WI38 (cell line): Measurements from ENCODE around the gene ATPAF1.
"Not testable (repeated sequence)": the region's sequence is repeated elsewhere in the genome, so short reads cannot be mapped to it uniquely, and the experiment has no call there.

Experiments
- H3K4me3 ChIP-seq: 2 replicates; pipeline ENCODE4 v1.5.1; 2011; ENCODE audit warnings: low read depth, mild to moderate bottlenecking, control low read depth, low read length
- CTCF ChIP-seq: IDR thresholded peaks from 2 replicates; pipeline ENCODE4 v1.5.1; 2012; ENCODE audit warnings: low read depth, mild to moderate bottlenecking, control low read depth, low read length

Gene ATPAF1

GRCh38 chr1:46655848-46656247, 12.3 kb downstream of the ATPAF1 start:
- H3K4me3 ChIP-seq: no peak overlapping the region
- no peak for TF ChIP-seq CTCF

DNA sequence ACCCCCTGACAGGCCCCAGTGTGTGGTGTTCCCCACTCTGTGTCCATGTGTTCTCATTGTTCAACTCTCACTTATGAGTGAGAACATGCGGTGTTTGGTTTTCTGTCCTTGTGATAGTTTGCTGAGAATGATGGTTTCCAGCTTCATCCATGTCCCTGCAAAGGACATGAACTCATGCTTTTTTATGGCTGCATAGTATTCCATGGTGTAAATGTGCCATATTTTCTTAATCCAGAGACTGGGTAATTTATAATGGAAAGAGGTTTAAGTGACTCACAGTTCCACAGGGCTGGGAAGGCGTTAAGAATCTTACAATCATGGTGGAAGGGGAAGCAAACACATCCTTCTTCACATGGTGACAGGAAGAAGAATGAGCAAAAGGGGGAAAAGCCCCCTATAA, 13.5 kb downstream of the ATPAF1 start:
- H3K4me3 ChIP-seq: not testable (repeated sequence)

DNA sequence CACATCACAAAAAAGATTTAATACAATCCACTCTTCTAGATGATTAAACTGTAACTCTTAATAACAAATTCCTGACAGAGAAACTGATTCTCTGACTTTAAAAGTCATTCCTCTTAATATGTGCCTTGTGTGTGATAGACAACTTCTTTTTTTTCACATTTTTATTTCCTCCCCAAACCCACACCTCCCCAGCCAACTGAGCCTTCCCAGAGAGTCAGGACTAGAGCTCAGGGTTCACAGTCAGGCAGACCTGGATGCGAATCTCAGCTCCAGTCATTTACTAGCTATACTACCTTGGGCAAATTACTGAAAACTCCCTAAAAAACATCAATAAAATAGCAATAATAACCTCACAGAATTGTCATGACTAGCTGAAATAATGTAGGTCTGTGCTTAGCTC, 14.2 kb downstream of the ATPAF1 start:
- no peak overlapping the region for H3K4me3 ChIP-seq
- TF ChIP-seq CTCF: no peak

- no peak for TF ChIP-seq CTCF
- no peak overlapping the region for H3K4me3 ChIP-seq
Measured at GRCh38 chr1:46653405-46653958, 14.7 kb downstream of the ATPAF1 start.

GRCh38 chr1:46652321-46653100, 15.7 kb downstream of the ATPAF1 start:
- TF ChIP-seq CTCF: no peak
- H3K4me3 ChIP-seq: no peak overlapping the region

DNA sequence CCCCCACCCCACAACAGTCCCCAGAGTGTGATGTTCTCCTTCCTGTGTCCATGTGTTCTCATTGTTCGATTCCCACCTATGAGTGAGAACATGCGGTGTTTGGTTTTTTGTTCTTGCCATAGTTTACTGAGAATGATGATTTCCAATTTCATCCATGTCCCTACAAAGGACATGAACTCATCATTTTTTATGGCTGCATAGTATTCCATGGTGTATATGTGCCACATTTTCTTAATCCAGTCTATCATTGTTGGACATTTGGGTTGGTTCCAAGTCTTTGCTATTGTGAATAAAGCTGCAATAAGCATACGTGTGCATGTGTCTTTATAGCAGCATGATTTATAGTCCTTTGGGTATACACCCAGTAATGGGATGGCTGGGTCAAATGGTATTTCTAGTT, 17.0 kb downstream of the ATPAF1 start:
- not testable (repeated sequence) for H3K4me3 ChIP-seq

DNA sequence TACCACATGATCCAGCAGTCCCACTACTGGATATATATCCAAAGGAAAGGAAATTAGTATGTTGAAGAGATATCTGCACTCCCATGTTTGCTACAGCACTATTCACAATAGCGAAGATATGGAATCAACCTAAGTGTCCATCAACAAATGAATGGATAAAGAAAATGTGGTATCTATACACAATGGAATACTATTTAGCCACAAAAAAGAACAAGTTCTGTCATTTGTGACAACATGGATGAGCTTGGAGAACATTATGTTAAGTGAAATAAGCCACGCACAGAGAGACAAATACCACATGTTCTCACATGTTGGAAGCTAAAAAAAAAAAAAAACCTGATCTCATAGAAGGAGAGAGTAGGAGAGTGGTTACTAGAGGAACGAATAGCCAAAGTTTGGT, 17.7 kb downstream of the ATPAF1 start:
- no peak for TF ChIP-seq CTCF
- no peak overlapping the region for H3K4me3 ChIP-seq

- TF ChIP-seq CTCF: no peak
- H3K4me3 ChIP-seq: no peak overlapping the region
Measured at GRCh38 chr1:46649764-46650163, 18.4 kb downstream of the ATPAF1 start.
